Measurements from ENCODE around the gene GABRE. TPM values are rescaled to one million over a fixed set of nuclear protein-coding genes. Genes with fewer than 3 reads are reported as not detected.
A peak's percentile ranks its signal among the peaks of the same experiment; 100 is the strongest.

Gene GABRE
- total RNA-seq, 1 experiment from 2014 or later, result 19.3 TPM

GRCh38 chrX:151977009-151977408 lies 2.5 kb upstream of the GABRE start:
- POLR2A ChIA-PET, result interaction anchor here (0.6 to 6.4 kb wide), 2 partner anchors 7 to 151 kb away, joined by 3 to 47 read pairs; no protein-coding TSS in a partner anchor
- peaks cover 1% of the 10 kb centered on the region for H3K36me3 Mint-ChIP-seq (ENCODE audit: insufficient read depth, unreplicated experiment)
- peaks cover 6% of the 10 kb centered on the region for H3K9me3 Mint-ChIP-seq (ENCODE audit: unreplicated experiment)
- CTCF ChIA-PET, result interaction anchor here (0.7 to 1.8 kb wide), 3 partner anchors 9 to 223 kb away, joined by 5 to 7 read pairs (median 5); no protein-coding TSS in a partner anchor
- TF ChIP-seq, protein P1, sequence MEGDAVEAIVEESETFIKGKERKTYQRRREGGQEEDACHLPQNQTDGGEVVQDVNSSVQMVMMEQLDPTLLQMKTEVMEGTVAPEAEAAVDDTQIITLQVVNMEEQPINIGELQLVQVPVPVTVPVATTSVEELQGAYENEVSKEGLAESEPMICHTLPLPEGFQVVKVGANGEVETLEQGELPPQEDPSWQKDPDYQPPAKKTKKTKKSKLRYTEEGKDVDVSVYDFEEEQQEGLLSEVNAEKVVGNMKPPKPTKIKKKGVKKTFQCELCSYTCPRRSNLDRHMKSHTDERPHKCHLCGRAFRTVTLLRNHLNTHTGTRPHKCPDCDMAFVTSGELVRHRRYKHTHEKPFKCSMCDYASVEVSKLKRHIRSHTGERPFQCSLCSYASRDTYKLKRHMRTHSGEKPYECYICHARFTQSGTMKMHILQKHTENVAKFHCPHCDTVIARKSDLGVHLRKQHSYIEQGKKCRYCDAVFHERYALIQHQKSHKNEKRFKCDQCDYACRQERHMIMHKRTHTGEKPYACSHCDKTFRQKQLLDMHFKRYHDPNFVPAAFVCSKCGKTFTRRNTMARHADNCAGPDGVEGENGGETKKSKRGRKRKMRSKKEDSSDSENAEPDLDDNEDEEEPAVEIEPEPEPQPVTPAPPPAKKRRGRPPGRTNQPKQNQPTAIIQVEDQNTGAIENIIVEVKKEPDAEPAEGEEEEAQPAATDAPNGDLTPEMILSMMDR (IDR thresholded peaks at IDR 0.05; ENCODE audit: unreplicated experiment), result no peak
- H3K27ac Mint-ChIP-seq (ENCODE audit: low read depth, unreplicated experiment), result peak overlapping the region; percentile 28
- H3K4me1 Mint-ChIP-seq (ENCODE audit: insufficient read depth, unreplicated experiment), result peaks cover 22% of the 10 kb centered on the region
- BruUV-seq (replicated peaks), result no TSS peak
- no peaks in the 10 kb centered on the region for H3K27me3 Mint-ChIP-seq (ENCODE audit: insufficient read depth, unreplicated experiment)
- intact Hi-C loops (cut with micrococcal nuclease), result no loop called here
- DNase-seq (ENCODE audit: unreplicated experiment), result peak; percentile 57
- H3K4me3 Mint-ChIP-seq (ENCODE audit: unreplicated experiment), result no peak overlapping the region

GRCh38 chrX:151975736-151976275 lies 1.3 kb upstream of the GABRE start:
- no TSS peak for BruUV-seq (replicated peaks)
- TF ChIP-seq, protein P1 (IDR thresholded peaks at IDR 0.05; ENCODE audit: unreplicated experiment), result no peak
- CTCF ChIA-PET, result interaction anchor here (0.6 to 1.8 kb wide), 3 partner anchors 19 to 657 kb away, joined by 3 to 5 read pairs (median 3); no protein-coding TSS in a partner anchor
- H3K9me3 Mint-ChIP-seq (ENCODE audit: unreplicated experiment), result peaks cover 6% of the 10 kb centered on the region
- DNase-seq (ENCODE audit: unreplicated experiment), result no peak
- no peak overlapping the region for H3K27ac Mint-ChIP-seq (ENCODE audit: low read depth, unreplicated experiment)
- intact Hi-C loops (cut with micrococcal nuclease), result no loop called here
- H3K4me3 Mint-ChIP-seq (ENCODE audit: unreplicated experiment), result no peak overlapping the region
- H3K27me3 Mint-ChIP-seq (ENCODE audit: insufficient read depth, unreplicated experiment), result no peaks in the 10 kb centered on the region
- POLR2A ChIA-PET, result interaction anchor here (0.6 to 6.4 kb wide), 2 partner anchors 8 to 16 kb away, joined by 3 to 47 read pairs; no protein-coding TSS in a partner anchor
- peaks cover 6% of the 10 kb centered on the region for H3K36me3 Mint-ChIP-seq (ENCODE audit: insufficient read depth, unreplicated experiment)
- peaks cover 32% of the 10 kb centered on the region for H3K4me1 Mint-ChIP-seq (ENCODE audit: insufficient read depth, unreplicated experiment)

GRCh38 chrX:151975228-151975593 lies 735 bp upstream of the GABRE start:
- CTCF ChIA-PET, result interaction anchor here (1.3 to 2.7 kb wide), 2 partner anchors 149 to 657 kb away, joined by 3 to 10 read pairs; no protein-coding TSS in a partner anchor
- POLR2A ChIA-PET, result interaction anchor here (0.6 to 6.4 kb wide), 4 partner anchors 9 to 1845 kb away, joined by 3 to 47 read pairs (median 4); no protein-coding TSS in a partner anchor
- BruUV-seq (replicated peaks), result no TSS peak
- Mint-ChIP-seq H3K27ac (ENCODE audit: low read depth, unreplicated experiment) (no peak overlapping the region), H3K36me3 (ENCODE audit: insufficient read depth, unreplicated experiment) (peaks cover 6% of the 10 kb centered on the region), H3K4me3 (ENCODE audit: unreplicated experiment) (peak overlapping the region; percentile 42), H3K4me1 (ENCODE audit: insufficient read depth, unreplicated experiment) (peaks cover 35% of the 10 kb centered on the region), H3K9me3 (ENCODE audit: unreplicated experiment) (peaks cover 6% of the 10 kb centered on the region), H3K27me3 (ENCODE audit: insufficient read depth, unreplicated experiment) (no peaks in the 10 kb centered on the region)
- TF ChIP-seq, protein P1 (IDR thresholded peaks at IDR 0.05; ENCODE audit: unreplicated experiment), result no peak
- intact Hi-C loops (cut with micrococcal nuclease), result no loop called here
- DNase-seq (ENCODE audit: unreplicated experiment), result no peak

DNA sequence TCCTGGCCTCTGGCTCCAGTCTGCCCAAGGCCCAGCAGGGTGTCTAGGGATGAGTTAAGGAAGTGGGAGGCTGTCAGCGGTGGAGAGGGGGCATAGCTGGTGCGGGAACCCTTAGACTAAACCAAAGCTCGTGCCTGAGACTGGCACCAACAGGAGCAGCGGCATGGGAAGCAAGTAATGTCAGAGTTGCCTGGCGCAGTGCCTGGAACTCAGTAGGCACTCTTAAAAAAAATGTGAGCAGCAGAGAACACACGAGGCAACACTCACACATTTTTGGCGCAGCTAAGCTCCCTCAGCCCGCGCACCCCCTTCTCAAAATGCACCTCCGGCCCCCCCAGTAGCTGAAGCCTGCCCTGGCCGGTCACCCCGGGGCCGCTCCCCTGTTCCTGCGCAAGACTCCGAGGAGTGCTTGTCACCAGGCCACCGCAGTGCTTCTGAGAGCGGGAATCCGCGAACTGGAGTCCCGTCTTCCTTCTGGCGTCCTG lies 583 bp downstream of the GABRE start:
- H3K4me3 Mint-ChIP-seq (ENCODE audit: unreplicated experiment), result peak overlapping the region; percentile 79
- intact Hi-C loops (cut with micrococcal nuclease), result loop anchor here (5.0 kb wide), 4 partner anchors 98 to 658 kb away; no protein-coding TSS in a partner anchor
- TF ChIP-seq, protein P1 (IDR thresholded peaks at IDR 0.05; ENCODE audit: unreplicated experiment), result no peak
- H3K27me3 Mint-ChIP-seq (ENCODE audit: insufficient read depth, unreplicated experiment), result no peaks in the 10 kb centered on the region
- peak overlapping the region; percentile 73 for H3K27ac Mint-ChIP-seq (ENCODE audit: low read depth, unreplicated experiment)
- CTCF ChIA-PET, result interaction anchor here (0.6 to 2.7 kb wide), 4 partner anchors 14 to 658 kb away, joined by 3 to 10 read pairs (median 3); no protein-coding TSS in a partner anchor
- DNase-seq (ENCODE audit: unreplicated experiment), result peak; percentile 80
- peaks cover 35% of the 10 kb centered on the region for H3K4me1 Mint-ChIP-seq (ENCODE audit: insufficient read depth, unreplicated experiment)
- no TSS peak for BruUV-seq (replicated peaks)
- POLR2A ChIA-PET, result interaction anchor here (1.0 to 6.4 kb wide), 5 partner anchors 10 to 659 kb away, joined by 4 to 47 read pairs (median 5); no protein-coding TSS in a partner anchor
- peaks cover 12% of the 10 kb centered on the region for H3K9me3 Mint-ChIP-seq (ENCODE audit: unreplicated experiment)
- peaks cover 16% of the 10 kb centered on the region for H3K36me3 Mint-ChIP-seq (ENCODE audit: insufficient read depth, unreplicated experiment)

Measured in MCF 10A (cell line).